Measurements from ENCODE around the gene ZNF774. TPM values are rescaled to one million over a fixed set of nuclear protein-coding genes. Genes with fewer than 3 reads are reported as not detected.

The ZNF774 gene
- total and polyA plus RNA-seq, 2 of the 13 experiments (the other 11 are each of a cell fraction or from before 2014, with no cell fraction given): 0.59 to 1.4 TPM

- no peak for TF ChIP-seq ZNF503 (CRISPR knock-in tag; IDR thresholded peaks at IDR 0.05)
Observed at GRCh38 chr15:90316139-90316538, 35.9 kb upstream of the ZNF774 start (continued).

GRCh38 chr15:90318591-90318990, 33.5 kb upstream of the ZNF774 start:
- Histone ChIP-seq H3K27ac (ENCODE audit: extremely low read length, insufficient read depth, low read length) (no peak overlapping the region), H3K27me3 (ENCODE audit: control insufficient read depth in 1 of 2, insufficient read depth in 2 of 2, low read length in 2 of 2) (no peaks in the 10 kb centered on the region), H3K4me1 (ENCODE audit: insufficient read depth, low read length) (0 out of 2 replicates have a peak, but pooled peaks cover 7% of the 10 kb centered on the region), H3K9ac (ENCODE audit: insufficient read depth, low read depth, low read length) (no peak overlapping the region), H3K4me3 (replicated peaks in 1 of 3; ENCODE audit: insufficient read depth in 1 of 3, low read depth in 2 of 3, low read length in 3 of 3) (no peak overlapping the region), H3K4me2 (ENCODE audit: low read depth, low read length) (no peak overlapping the region), H3K9me3 (ENCODE audit: low read length) (no peaks in the 10 kb centered on the region), H3K79me2 (ENCODE audit: insufficient read depth, low read length) (no peaks in the 10 kb centered on the region), H3K36me3 (replicated peaks in 1 of 2; ENCODE audit: control insufficient read depth in 1 of 2, insufficient read depth in 2 of 2, low read length in 2 of 2) (no peaks in the 10 kb centered on the region), H2AFZ (ENCODE audit: low read length) (no peak overlapping the region), H4K20me1 (ENCODE audit: insufficient read depth, low read length) (no peaks in the 10 kb centered on the region)
- 39% methylated on average over 4 of the region's 4 CpGs for WGBS (ENCODE audit: low lambda C conversion rate)
- FAIRE-seq: no peak
- POLR2A ChIA-PET: no interaction called here
- intact Hi-C loops (cut with micrococcal nuclease; ENCODE audit: unreplicated experiment) (no loop called here), in situ Hi-C loops (cut with HindIII; ENCODE audit: extremely low pct_ligation_motif_present, low pct_unique_long_range_greater_than_20kb) (no loop called here)
- CTCF ChIA-PET (ENCODE audit: low intra/inter-chr PET ratio, low total read pairs): interaction anchor here (1.4 to 2.6 kb wide), 2 partner anchors 164 to 280 kb away, joined by 4 to 55 read pairs; no protein-coding TSS in a partner anchor
- TF ChIP-seq ZNF772 (CRISPR knock-in tag; IDR thresholded peaks at IDR 0.05) (no peak), NFKB2 (CRISPR knock-in tag; IDR thresholded peaks at IDR 0.05; ENCODE audit: borderline replicate concordance) (no peak), GABPA (IDR thresholded peaks at IDR 0.05; ENCODE audit: low read depth, low read length) (no peak), GABPA (CRISPR knock-in tag; IDR thresholded peaks at IDR 0.05; ENCODE audit: low read depth) (no peak), MED8 (CRISPR knock-in tag; IDR thresholded peaks at IDR 0.05; ENCODE audit: insufficient replicate concordance) (no peak), GMEB1 (CRISPR knock-in tag; IDR thresholded peaks at IDR 0.05; ENCODE audit: borderline replicate concordance) (no peak), SNRNP70 (IDR thresholded peaks at IDR 0.05; ENCODE audit: low read depth, low read length) (no peak), HIC2 (CRISPR knock-in tag; IDR thresholded peaks at IDR 0.05; ENCODE audit: low read depth) (no peak)
- no peak for DNase-seq (ENCODE audit: low spot score)
- no peak for ATAC-seq
- BruUV-seq (replicated peaks): no TSS peak
